ENCODE measurements around the gene CD3D. TPM values are rescaled to one million over a fixed set of nuclear protein-coding genes. Genes with fewer than 3 reads are reported as not detected.

The CD3D gene
- total RNA-seq, 1 donor from 2014 or later = not detected

DNA sequence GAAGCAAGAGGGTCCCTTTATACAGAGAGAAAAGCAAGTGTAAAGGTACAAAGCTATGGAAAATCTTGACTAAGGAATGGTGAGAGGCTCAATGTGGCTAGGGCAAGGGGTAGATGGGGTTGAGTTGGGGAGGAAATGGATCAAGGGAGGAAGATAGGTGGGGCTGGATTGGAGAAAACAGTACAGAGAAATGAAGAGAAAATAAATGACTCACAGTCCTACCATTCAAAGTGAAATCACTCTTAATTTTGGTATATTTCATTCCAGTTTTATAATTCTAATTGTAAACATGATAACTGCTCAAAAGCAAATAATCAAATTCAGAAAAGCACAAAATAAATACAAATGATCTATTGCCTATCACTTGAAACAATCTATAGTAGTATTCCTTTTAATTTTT is 33.5 kb upstream of the CD3D start:
- H3K36me3 Mint-ChIP-seq (ENCODE audit: insufficient read depth) = peaks cover 24% of the 10 kb centered on the region
- H3K9me3 Mint-ChIP-seq (ENCODE audit: low read depth) = no peaks in the 10 kb centered on the region
- no peak for DNase-seq (ENCODE audit: low spot score, unreplicated experiment)
- TF ChIP-seq, protein P1, sequence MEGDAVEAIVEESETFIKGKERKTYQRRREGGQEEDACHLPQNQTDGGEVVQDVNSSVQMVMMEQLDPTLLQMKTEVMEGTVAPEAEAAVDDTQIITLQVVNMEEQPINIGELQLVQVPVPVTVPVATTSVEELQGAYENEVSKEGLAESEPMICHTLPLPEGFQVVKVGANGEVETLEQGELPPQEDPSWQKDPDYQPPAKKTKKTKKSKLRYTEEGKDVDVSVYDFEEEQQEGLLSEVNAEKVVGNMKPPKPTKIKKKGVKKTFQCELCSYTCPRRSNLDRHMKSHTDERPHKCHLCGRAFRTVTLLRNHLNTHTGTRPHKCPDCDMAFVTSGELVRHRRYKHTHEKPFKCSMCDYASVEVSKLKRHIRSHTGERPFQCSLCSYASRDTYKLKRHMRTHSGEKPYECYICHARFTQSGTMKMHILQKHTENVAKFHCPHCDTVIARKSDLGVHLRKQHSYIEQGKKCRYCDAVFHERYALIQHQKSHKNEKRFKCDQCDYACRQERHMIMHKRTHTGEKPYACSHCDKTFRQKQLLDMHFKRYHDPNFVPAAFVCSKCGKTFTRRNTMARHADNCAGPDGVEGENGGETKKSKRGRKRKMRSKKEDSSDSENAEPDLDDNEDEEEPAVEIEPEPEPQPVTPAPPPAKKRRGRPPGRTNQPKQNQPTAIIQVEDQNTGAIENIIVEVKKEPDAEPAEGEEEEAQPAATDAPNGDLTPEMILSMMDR (IDR thresholded peaks at IDR 0.05; ENCODE audit: unreplicated experiment) = no peak
- H3K27me3 Mint-ChIP-seq = no peaks in the 10 kb centered on the region
- no peak overlapping the region for H3K4me3 Mint-ChIP-seq (ENCODE audit: low read depth)
- H3K4me1 Mint-ChIP-seq (ENCODE audit: low read depth) = no peaks in the 10 kb centered on the region
- no peak overlapping the region for H3K27ac Mint-ChIP-seq

DNA sequence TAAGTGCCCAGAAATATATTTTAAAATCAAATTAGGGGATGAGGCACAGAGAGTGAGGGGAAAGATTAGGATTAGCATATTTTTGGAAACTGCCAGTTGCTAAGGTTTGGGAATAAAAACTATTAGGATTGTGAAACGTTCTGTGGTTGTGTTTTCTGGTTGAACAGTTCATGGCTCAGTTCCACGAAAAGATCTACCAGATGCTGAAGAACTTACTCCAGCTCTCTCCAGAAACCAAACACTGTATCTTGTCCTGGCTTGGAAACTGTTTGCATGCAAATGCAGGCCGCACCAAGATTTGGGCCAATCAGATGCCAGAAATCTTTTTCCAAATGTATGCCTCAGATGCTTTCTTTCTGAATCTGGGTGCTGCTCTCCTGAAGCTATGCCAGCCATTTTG is 32.2 kb upstream of the CD3D start:
- peaks cover 30% of the 10 kb centered on the region for H3K36me3 Mint-ChIP-seq (ENCODE audit: insufficient read depth)
- no peak for DNase-seq (ENCODE audit: low spot score, unreplicated experiment)
- no peak overlapping the region for H3K27ac Mint-ChIP-seq
- H3K4me1 Mint-ChIP-seq (ENCODE audit: low read depth) = no peaks in the 10 kb centered on the region
- TF ChIP-seq, protein P1 (IDR thresholded peaks at IDR 0.05; ENCODE audit: unreplicated experiment) = no peak
- no peaks in the 10 kb centered on the region for H3K9me3 Mint-ChIP-seq (ENCODE audit: low read depth)
- no peak overlapping the region for H3K4me3 Mint-ChIP-seq (ENCODE audit: low read depth)
- H3K27me3 Mint-ChIP-seq = no peaks in the 10 kb centered on the region

DNA sequence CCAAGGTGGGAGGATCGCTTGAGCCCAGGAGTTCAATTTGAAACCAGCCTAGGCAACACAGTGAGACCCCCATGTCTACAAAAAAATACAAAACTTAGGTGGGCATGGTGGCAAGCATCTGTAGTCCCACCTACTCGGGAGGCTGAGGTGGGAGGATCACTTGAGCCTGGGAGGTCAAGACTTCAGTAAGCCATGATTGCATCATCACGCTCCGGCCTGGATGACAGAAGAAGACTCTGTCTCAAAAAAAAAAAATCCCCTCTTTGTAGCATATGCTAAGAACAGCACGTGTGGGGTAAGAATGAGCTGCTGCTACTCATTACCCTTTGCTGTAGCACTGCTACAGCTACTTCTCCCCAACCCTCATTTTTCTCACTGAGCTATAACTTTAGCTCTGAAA is 31.4 kb upstream of the CD3D start:
- Mint-ChIP-seq H3K9me3 (ENCODE audit: low read depth) (no peaks in the 10 kb centered on the region), H3K4me3 (ENCODE audit: low read depth) (no peak overlapping the region), H3K36me3 (ENCODE audit: insufficient read depth) (peaks cover 33% of the 10 kb centered on the region), H3K27ac (no peak overlapping the region), H3K4me1 (ENCODE audit: low read depth) (no peaks in the 10 kb centered on the region), H3K27me3 (no peaks in the 10 kb centered on the region)
- DNase-seq (ENCODE audit: low spot score, unreplicated experiment) = no peak
- TF ChIP-seq, protein P1 (IDR thresholded peaks at IDR 0.05; ENCODE audit: unreplicated experiment) = no peak

DNA sequence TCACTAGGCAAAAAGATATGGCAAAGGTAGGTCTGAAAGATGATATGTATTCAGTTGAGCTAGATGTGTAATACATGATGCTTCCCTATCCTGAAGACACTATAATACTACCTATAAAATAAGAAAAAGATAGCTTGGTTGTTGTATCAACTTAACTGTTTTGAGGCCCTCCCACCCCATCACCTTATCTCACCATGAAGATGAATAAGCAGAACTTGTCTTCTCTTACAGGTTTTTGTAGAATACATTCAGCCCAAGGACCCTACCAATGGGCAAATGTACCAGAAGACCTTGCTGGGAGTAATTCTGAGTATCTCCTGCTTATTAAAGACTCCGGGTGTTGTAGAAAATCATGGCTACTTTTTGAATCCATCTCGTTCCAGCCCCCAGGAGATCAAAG is 30.8 kb upstream of the CD3D start:
- Mint-ChIP-seq H3K27ac (no peak overlapping the region), H3K27me3 (no peaks in the 10 kb centered on the region), H3K36me3 (ENCODE audit: insufficient read depth) (peaks cover 35% of the 10 kb centered on the region), H3K9me3 (ENCODE audit: low read depth) (no peaks in the 10 kb centered on the region), H3K4me1 (ENCODE audit: low read depth) (no peaks in the 10 kb centered on the region), H3K4me3 (ENCODE audit: low read depth) (no peak overlapping the region)
- no peak for DNase-seq (ENCODE audit: low spot score, unreplicated experiment)
- TF ChIP-seq, protein P1 (IDR thresholded peaks at IDR 0.05; ENCODE audit: unreplicated experiment) = no peak

DNA sequence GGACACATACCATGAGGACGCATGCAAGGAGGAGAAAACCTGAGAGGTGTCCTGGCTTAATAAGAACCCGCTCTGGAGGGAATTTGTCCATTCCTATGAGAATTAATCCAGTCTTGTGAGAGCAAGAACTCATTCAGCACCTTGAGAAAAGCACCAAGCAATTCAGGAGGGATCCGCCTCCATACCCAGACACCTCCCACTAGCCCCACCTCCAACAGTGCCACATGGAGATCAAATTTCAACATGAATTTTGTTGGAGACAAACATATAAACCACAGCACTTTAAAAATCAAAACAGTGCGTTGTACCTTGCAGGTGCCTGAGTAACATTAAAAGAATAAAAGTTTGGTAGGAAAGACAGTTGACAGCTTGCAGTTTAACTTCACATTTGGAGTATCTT is 28.3 kb upstream of the CD3D start:
- TF ChIP-seq, protein P1 (IDR thresholded peaks at IDR 0.05; ENCODE audit: unreplicated experiment) = no peak
- Mint-ChIP-seq H3K27ac (no peak overlapping the region), H3K27me3 (no peaks in the 10 kb centered on the region), H3K4me1 (ENCODE audit: low read depth) (peaks cover 5% of the 10 kb centered on the region), H3K36me3 (ENCODE audit: insufficient read depth) (peaks cover 31% of the 10 kb centered on the region), H3K4me3 (ENCODE audit: low read depth) (no peak overlapping the region), H3K9me3 (ENCODE audit: low read depth) (no peaks in the 10 kb centered on the region)
- DNase-seq (ENCODE audit: low spot score, unreplicated experiment) = no peak
